ENCODE measurements around the gene EFHC2. TPM values are rescaled to one million over a fixed set of nuclear protein-coding genes. Genes with fewer than 3 reads are reported as not detected.

EFHC2 gene
- total RNA-seq, 2 donors from 2014 or later: 1.3 to 2.2 TPM

DNA sequence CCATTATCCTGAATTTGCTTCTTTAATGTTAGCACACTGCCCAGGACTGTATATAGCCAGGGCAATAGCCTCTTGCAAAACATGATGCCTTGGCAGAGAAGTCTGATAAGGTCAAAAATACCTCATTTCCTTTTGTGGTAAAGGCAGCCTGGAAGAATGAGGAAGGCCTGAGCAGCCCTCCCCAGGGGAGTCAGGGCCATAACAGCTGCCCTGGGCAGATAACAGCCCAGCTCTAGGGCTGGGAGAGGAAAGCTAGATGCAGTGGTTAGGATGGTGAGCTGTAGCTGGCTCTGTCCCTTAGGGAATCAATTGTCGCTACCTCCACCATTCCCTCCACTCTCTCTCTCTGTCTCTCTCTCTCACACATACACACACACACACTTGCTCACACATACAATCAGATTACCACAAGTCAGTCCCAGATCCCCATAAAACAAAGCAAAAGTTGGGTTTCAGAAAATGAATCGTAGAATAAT, 29.2 kb downstream of the EFHC2 start:
- Histone ChIP-seq H3K36me3 (ENCODE audit: control insufficient read depth, insufficient read depth, low read length) (no peaks in the 10 kb centered on the region), H3K27me3 (ENCODE audit: control insufficient read depth, insufficient read depth, low read length, poor library complexity, severe bottlenecking) (no peaks in the 10 kb centered on the region), H3K9ac (ENCODE audit: extremely low read depth, low read length, poor library complexity, severe bottlenecking) (no peak overlapping the region), H3K27ac (ENCODE audit: low read depth, low read length) (no peak overlapping the region), H3K4me1 (ENCODE audit: control insufficient read depth, insufficient read depth, low read length) (no peaks in the 10 kb centered on the region), H3K4me3 (ENCODE audit: low read length) (no peak overlapping the region), H3K9me3 (ENCODE audit: control insufficient read depth, low read length) (no peaks in the 10 kb centered on the region)
- TF ChIP-seq, protein P1, sequence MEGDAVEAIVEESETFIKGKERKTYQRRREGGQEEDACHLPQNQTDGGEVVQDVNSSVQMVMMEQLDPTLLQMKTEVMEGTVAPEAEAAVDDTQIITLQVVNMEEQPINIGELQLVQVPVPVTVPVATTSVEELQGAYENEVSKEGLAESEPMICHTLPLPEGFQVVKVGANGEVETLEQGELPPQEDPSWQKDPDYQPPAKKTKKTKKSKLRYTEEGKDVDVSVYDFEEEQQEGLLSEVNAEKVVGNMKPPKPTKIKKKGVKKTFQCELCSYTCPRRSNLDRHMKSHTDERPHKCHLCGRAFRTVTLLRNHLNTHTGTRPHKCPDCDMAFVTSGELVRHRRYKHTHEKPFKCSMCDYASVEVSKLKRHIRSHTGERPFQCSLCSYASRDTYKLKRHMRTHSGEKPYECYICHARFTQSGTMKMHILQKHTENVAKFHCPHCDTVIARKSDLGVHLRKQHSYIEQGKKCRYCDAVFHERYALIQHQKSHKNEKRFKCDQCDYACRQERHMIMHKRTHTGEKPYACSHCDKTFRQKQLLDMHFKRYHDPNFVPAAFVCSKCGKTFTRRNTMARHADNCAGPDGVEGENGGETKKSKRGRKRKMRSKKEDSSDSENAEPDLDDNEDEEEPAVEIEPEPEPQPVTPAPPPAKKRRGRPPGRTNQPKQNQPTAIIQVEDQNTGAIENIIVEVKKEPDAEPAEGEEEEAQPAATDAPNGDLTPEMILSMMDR (conservative IDR thresholded peaks at IDR 0.05): no peak
- H3K4me3 Mint-ChIP-seq: no peak overlapping the region
- WGBS, 2 experiments (ENCODE audit: insufficient coverage in 1 of 2, insufficient read length in 1 of 2): 100% methylated on average over 1 of the region's 2 CpGs; no CpG with 5 or more reads in 1 of the 2 experiments
- no peaks in the 10 kb centered on the region for H3K27me3 Mint-ChIP-seq (ENCODE audit: insufficient read depth)
- H3K36me3 Mint-ChIP-seq (ENCODE audit: low read depth): no peaks in the 10 kb centered on the region
- peak; percentile 52 for DNase-seq
- H3K9me3 Mint-ChIP-seq: peaks cover 64% of the 10 kb centered on the region
- H3K27ac Mint-ChIP-seq: no peak overlapping the region
- peaks cover 2% of the 10 kb centered on the region for H3K4me1 Mint-ChIP-seq

DNA sequence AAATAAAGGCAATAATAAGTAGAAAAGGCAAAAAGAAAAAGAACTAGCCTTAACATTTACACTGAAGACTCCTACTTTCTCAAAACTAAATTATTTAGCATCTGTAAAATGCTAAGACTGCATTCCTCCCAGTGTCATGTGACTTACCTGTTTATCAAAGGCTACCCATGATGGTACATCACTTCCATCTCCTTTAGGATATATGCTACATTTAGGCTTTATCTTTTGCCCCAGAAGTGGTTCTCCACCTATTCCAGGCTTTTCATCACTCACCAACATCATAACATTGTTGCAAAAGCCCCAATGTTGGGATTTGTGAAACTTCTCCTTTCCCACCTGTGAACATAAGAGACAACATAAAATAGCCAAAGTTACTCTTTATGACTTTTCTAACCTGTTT, 31.1 kb downstream of the EFHC2 start:
- Mint-ChIP-seq H3K4me3 (no peak overlapping the region), H3K27me3 (ENCODE audit: insufficient read depth) (no peaks in the 10 kb centered on the region), H3K36me3 (ENCODE audit: low read depth) (no peaks in the 10 kb centered on the region), H3K4me1 (peaks cover 3% of the 10 kb centered on the region), H3K9me3 (peaks cover 56% of the 10 kb centered on the region), H3K27ac (no peak overlapping the region)
- Histone ChIP-seq H3K9me3 (ENCODE audit: control insufficient read depth, low read length) (no peaks in the 10 kb centered on the region), H3K36me3 (ENCODE audit: control insufficient read depth, insufficient read depth, low read length) (no peaks in the 10 kb centered on the region), H3K4me1 (ENCODE audit: control insufficient read depth, insufficient read depth, low read length) (no peaks in the 10 kb centered on the region), H3K9ac (ENCODE audit: extremely low read depth, low read length, poor library complexity, severe bottlenecking) (no peak overlapping the region), H3K27me3 (ENCODE audit: control insufficient read depth, insufficient read depth, low read length, poor library complexity, severe bottlenecking) (no peaks in the 10 kb centered on the region), H3K4me3 (ENCODE audit: low read length) (no peak overlapping the region), H3K27ac (ENCODE audit: low read depth, low read length) (no peak overlapping the region)
- TF ChIP-seq, protein P1 (conservative IDR thresholded peaks at IDR 0.05): no peak
- no peak for DNase-seq

DNA sequence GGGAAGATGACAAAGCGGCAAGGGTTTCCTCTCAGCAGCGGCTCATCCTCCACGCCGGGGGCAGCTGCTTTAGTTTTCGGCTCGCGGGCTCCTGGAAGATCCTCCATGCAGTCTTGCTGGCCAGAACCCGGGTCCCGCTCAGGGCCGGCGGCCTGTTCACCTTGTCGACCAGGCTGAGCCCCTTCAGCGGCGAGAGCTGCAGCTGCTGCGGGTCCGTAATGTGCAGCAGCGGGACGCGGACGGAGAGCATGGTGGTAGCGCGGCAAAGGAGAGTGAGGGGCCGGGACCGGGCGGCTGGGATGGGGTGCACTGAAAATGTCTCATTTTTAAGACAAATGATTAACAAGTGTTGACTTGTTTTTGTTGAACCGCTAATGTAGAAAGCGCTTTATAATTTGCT, 33.2 kb downstream of the EFHC2 start:
- no peaks in the 10 kb centered on the region for H3K9me3 ChIP-seq (ENCODE audit: control insufficient read depth, low read length)
- H3K9me3 Mint-ChIP-seq: peaks cover 49% of the 10 kb centered on the region
- H3K9ac ChIP-seq (ENCODE audit: extremely low read depth, low read length, poor library complexity, severe bottlenecking): no peak overlapping the region
- H3K4me3 ChIP-seq (ENCODE audit: low read length): no peak overlapping the region
- no peak overlapping the region for H3K4me3 Mint-ChIP-seq
- 98 to 100% methylated on average over 2 to 27 of the region's 27 CpGs for WGBS, 2 experiments (ENCODE audit: insufficient coverage in 1 of 2, insufficient read length in 1 of 2)
- peaks cover 3% of the 10 kb centered on the region for H3K4me1 Mint-ChIP-seq
- no peaks in the 10 kb centered on the region for H3K36me3 Mint-ChIP-seq (ENCODE audit: low read depth)
- no peaks in the 10 kb centered on the region for H3K36me3 ChIP-seq (ENCODE audit: control insufficient read depth, insufficient read depth, low read length)
- H3K4me1 ChIP-seq (ENCODE audit: control insufficient read depth, insufficient read depth, low read length): no peaks in the 10 kb centered on the region
- TF ChIP-seq, protein P1 (conservative IDR thresholded peaks at IDR 0.05): no peak
- no peak overlapping the region for H3K27ac Mint-ChIP-seq
- no peaks in the 10 kb centered on the region for H3K27me3 ChIP-seq (ENCODE audit: control insufficient read depth, insufficient read depth, low read length, poor library complexity, severe bottlenecking)
- H3K27ac ChIP-seq (ENCODE audit: low read depth, low read length): no peak overlapping the region
- DNase-seq: no peak
- no peaks in the 10 kb centered on the region for H3K27me3 Mint-ChIP-seq (ENCODE audit: insufficient read depth)

Data from endodermal cell (in vitro differentiated cells).